HepG2 (cell line): ENCODE results near the gene C1orf141.

Source experiments
- ATF2 ChIP-seq: sonication (generic); formaldehyde crosslinking; IDR thresholded peaks from 2 replicates; pipeline ENCODE4 v1.4.0; 2020; ENCODE audit warnings: missing genetic modification reagents
- CTCF ChIP-seq: sonication (generic); formaldehyde crosslinking; IDR thresholded peaks from 2 replicates; pipeline ENCODE4 v1.5.0; 2020; ENCODE audit warnings: mild to moderate bottlenecking, missing genetic modification reagents, moderate library complexity
- HMGA1 ChIP-seq: sonication (generic); formaldehyde crosslinking; conservative IDR thresholded peaks from 2 replicates; pipeline ENCODE4 v1.4.0; 2020; ENCODE audit warnings: missing genetic modification reagents
- JUN ChIP-seq: sonication (generic); formaldehyde crosslinking; IDR thresholded peaks from 2 replicates; pipeline ENCODE4 v1.4.0; 2020; ENCODE audit warnings: mild to moderate bottlenecking, missing genetic modification reagents
- KMT2A ChIP-seq: sonication (generic); formaldehyde crosslinking; IDR thresholded peaks from 2 replicates; pipeline ENCODE4 v1.4.0; 2020; ENCODE audit warnings: missing genetic modification reagents
- POLR2A ChIP-seq, 2 experiments: IDR thresholded peaks; 2 replicates each; pipeline ENCODE4 v1.6.1; 2011; ENCODE audit warnings: low read depth in 2 of 2, low read length in 2 of 2, mild to moderate bottlenecking in 1 of 2, moderate library complexity in 1 of 2; ENCODE audit not compliant: insufficient read depth in 1 of 2
- SRSF1 ChIP-seq: fragments of 200-400 bp; formaldehyde crosslinking; optimal IDR thresholded peaks from 2 replicates; pipeline ENCODE3; 2017; ENCODE audit warnings: mild to moderate bottlenecking, low read depth, low read length, moderate library complexity
- ZFP62 ChIP-seq: sonication (generic); formaldehyde crosslinking; IDR thresholded peaks from 2 replicates; pipeline ENCODE4 v1.4.0; 2020; ENCODE audit warnings: missing genetic modification reagents
- ZNF24 ChIP-seq: fragments of 450-650 bp; IDR thresholded peaks from 2 replicates; pipeline ENCODE4 v1.6.1; 2017; ENCODE audit warnings: antibody characterized with exemption, mild to moderate bottlenecking

- no peak for TF ChIP-seq HMGA1 (CRISPR knock-in tag)
- TF ChIP-seq ZNF24: no peak
- TF ChIP-seq POLR2A (IDR thresholded peaks at IDR 0.05; ENCODE audit: insufficient read depth in 1 of 2, low read depth in 2 of 2, low read length in 2 of 2): no peak
- no peak for TF ChIP-seq KMT2A
- no peak for TF ChIP-seq ZFP62 (CRISPR knock-in tag)
- TF ChIP-seq ATF2 (CRISPR knock-in tag): no peak
- no peak for TF ChIP-seq JUN
- no peak for TF ChIP-seq CTCF
- no peak for TF ChIP-seq SRSF1
These were observed 91.4 kb downstream of the C1orf141 start for GRCh38 chr1:67043366-67043765.
